ENCODE results near the gene CCBE1.

GRCh38 chr18:59689756-59690155, 7.5 kb downstream of the CCBE1 start:
- no peak for TF ChIP-seq CTCF (IDR thresholded peaks at IDR 0.05 in 8 of 11, conservative IDR thresholded peaks at IDR 0.05 in 3 of 11)
- no peak for TF ChIP-seq POLR2A (IDR thresholded peaks at IDR 0.05)
